ENCODE results near the gene MYH4.

The MYH4 gene

DNA sequence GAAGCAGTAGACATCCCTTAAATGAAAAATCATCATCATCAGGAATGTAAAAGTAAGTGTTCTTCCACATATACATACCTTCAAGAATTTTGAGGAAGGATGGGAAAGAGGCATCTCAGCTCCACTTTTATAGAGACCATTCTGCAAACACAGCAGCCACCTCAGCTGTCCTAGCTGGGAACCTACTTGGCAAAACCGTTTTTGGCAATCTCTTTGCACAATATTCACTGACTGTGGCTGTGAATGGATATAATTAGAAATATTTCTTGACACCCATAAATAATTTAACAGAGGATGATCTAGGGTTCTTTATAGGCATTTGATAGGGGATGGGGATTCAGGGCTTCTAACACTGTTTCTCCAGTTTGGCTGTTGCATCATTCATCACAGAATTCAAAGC lies at the start of gene MYH4:
TSS of gene MYH4 (minus strand) at position 101 of the 400 bp plus-strand sequence. CDS start 2,814 bp downstream, outside the sequence.
- DNase-seq = no peak

DNA sequence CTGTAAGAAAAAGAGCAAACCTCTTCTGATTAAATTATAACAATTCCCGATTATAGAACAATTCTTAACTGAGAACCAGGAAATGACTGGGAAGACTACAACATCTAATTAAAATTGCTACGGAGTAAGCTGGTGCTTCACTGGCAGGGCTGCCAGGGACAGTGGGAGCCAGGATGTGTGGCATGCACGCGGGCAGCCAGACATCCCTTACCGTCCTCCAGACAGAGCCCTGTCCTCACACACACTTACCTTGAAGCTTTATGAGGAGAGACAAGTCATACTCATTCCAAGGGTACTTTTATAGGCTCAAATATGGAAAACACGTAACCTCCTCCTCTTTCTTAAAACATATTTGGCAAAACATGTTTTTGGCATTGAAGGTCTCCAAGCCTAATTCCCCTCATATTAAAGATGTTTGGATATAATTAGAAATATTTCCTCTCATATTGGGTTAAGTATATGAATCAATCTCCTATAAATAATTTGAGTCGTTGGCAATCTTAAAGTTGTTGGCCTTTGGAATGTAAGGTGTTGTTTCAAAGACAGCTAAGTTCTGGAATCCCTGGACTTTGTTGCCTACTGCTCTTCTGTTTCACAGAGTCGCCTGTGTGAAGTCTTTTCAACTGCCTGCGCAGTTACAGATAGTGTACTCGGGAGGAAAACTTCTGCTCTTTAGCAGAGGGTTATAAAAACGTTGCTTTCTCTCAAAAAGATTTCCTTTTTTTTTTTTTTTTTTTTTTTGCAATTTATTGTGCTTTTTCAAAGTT lies 49.1 kb upstream of the MYH4 start, which contains the start of gene MYH1:
TSS of gene MYH1 (minus strand) at position 272 of the 767 bp plus-strand sequence. CDS start 1,900 bp downstream, outside the sequence.
- DNase-seq = no peak

DNA sequence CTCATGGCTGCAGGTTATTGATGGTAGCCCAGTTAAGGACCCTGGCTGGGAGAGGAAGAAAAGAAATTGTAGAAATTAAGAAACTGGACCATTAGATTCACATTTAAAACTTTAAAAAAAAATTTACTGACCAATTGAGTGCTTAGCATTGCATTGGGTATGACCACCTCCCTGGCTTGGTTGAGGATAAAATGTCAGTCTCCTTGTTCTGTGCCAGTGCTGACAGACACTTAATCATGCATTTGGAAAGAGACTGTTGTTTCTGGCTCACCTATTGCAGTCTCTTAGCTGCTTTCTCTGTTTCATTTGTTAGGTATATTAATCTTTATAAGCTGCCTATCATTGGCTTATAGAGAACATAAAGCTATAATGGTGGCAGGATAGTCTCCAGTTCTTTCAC lies 47.3 kb upstream of the MYH4 start:
- DNase-seq = no peak

DNA sequence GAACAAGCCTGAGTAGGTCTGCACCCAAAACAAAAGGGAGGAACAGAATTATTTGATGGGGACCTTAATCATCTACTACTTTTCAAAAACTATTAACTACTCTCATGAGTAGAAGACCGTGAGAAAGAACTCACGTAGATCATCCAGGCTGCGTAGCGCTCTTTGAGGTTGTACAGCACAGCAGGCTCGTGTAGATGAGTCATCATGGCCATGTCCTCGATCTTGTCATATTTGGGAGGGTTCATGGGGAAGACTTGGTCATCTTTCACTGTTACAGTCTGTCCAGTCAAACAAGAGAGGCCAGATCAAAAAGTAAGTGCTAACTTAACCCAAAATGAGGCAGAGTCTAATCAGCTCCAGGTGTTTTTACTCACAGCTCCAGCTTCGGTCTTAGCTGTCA lies 46.7 kb upstream of the MYH4 start:
- DNase-seq = no peak

GRCh38 chr17:10513299-10514067 lies 44.1 kb upstream of the MYH4 start:
- DNase-seq = no peak

DNA sequence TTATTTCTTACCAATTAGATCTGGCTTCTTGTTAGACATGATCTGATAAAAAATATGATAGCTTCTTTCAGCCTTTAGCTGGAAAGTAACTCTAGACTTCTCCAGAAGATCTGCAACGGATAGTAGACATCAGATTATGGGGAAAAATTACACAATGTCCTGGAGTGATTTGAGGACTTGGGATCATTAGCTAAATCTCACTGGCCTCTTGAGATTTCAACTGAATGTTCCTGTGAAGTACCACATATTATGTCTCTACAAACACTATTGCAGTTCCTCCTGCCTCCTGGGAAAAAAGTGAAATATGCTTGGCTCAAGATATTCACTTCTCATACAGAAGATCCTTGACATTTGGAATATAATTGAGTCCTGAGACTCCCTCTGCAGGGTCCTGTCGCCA lies 43.5 kb upstream of the MYH4 start:
- DNase-seq = no peak

DNA sequence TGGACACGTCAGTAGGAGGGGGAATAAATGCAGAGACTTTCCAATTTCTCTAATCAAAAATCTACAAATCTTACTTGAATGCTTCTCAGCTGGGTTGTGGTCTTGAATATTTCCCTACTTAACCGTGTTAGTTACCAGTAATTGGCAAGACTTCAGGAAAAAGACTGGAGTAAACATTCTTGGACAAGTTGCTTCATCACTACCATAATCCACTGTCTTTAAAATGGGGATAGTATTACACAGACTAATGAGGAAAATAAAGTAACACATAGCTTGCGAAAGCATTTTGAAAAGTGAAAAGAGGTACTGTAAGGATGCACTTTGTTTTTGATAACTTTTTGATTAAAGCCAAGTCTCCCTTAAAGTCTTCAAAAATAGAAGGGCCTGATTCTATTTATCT lies 30.6 kb upstream of the MYH4 start:
- no peak for DNase-seq

GRCh38 chr17:10492004-10492403 lies 22.6 kb upstream of the MYH4 start:
- no peak for DNase-seq

DNA sequence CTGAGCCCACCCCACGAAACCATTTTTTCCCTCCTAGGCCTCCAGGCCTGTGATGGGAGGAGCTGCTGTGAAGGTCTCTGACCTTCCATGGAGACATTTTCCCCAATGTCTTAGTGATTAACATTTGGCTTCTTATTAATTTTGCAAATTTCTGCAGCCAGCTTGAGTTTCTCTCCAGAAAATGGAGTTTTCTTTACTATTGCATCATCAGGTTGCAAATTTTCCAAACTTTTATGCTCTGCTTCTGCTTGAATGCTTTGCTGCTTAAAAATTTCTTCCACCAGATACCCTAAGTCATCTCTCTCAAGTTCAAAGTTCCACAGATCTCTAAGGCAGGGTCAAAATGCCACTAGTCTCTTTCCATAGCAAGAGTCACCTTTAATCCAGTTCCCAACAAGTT lies 12.9 kb upstream of the MYH4 start:
- DNase-seq = no peak

- no peak for DNase-seq
These were observed 8.3 kb upstream of the MYH4 start for GRCh38 chr17:10477701-10478100.

DNA sequence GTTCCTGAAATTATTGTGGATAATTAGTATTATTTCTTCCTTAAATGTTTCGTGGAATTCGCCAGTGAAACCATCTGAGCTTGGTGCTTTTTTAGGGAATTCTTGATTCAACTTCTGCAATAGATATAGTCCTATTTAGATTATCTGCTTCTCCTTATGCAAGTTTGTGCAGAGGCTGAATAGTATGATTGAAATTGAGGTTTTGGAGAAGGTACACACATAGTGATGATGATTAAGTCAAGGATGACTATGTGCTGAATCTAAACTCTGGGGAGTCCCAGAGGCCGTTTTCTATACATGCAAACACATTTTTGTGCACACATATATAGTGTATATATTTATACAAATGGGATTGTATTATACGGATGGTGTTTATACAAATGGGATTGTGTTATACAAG lies 5.2 kb upstream of the MYH4 start:
- no peak for DNase-seq

GRCh38 chr17:10471858-10472257 lies 2.5 kb upstream of the MYH4 start:
- DNase-seq = no peak

DNA sequence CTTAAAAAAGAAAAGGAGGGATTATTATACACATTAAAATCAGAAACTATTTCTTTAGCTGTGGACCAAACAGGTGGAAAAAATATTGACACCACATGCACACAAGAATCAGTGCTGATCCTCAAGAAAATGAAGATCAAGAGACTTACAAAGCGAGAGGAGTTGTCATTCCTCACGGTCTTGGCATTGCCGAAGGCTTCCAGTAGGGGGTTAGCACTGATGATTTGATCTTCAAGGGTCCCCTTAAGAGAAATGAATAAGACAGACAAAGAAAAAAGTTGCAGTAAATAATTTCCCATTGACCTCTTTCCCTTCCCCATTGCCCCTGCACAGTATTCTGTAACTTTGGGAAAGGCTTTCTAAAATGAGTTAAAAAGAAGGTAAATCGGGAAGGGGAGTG lies 6.0 kb downstream of the MYH4 start:
- no peak for DNase-seq

GRCh38 chr17:10460062-10460461 lies 9.3 kb downstream of the MYH4 start:
- DNase-seq = no peak

DNA sequence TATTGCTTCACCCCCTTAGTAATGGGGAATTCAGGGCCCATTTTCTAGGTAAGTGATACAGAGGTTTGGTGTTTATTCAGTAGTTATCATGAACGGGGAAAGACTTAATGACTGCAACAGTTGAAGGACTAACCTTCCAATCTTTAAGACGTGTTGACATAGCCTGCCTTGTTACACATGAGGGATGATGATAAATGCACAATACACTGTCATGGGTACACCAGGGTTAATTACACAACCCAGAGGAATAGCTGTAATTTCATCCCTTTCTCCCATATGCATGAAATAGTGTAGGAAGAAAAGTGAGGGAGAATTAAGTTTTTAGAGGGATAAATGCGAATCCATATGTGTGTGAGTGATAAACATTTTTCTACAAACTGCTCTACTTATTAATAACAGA lies 10.7 kb downstream of the MYH4 start:
- DNase-seq = no peak

- DNase-seq = no peak
These were observed 11.4 kb downstream of the MYH4 start for GRCh38 chr17:10457952-10458351.

DNA sequence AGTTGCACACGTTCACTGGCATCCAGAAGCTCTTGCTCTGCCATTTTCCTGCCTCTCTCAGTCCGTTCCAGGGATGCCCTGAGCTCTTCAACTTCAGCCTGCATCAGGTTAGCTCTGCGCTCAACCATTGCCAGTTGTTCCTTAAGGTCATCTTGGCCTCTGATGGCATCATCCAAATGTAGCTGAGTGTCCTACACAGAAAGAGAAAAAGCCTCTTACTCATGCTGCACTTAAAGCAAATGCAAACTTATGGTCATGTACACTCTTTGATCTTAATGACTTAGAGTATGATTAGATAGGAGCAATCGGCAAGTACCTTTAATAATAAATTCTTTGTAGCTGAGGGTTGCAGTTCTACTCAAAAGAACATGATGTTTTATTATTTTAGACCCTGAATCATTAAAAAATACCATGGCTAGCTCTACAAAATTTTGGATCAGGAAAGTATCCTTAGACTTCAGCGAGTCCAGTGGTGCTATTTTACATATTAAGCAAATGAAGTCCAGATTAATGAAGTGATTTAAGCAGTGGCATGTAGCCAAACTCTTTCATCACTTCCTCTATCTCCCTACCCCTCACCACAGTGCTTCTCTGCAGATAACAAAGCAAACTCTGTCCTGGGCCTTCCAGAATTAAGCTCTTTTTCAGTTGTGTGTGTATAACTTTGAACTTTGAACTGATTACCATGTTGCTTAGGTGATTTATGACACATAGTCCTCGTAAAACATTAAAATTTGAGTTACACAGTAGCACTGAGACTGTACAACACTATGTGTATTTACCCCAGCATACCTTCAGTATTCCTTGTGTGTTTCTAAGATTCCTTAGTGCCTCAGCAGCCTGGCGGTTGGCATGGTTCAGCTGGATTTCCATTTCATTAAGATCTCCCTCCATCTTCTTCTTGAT lies 22.1 kb downstream of the MYH4 start:
- no peak for DNase-seq

DNA sequence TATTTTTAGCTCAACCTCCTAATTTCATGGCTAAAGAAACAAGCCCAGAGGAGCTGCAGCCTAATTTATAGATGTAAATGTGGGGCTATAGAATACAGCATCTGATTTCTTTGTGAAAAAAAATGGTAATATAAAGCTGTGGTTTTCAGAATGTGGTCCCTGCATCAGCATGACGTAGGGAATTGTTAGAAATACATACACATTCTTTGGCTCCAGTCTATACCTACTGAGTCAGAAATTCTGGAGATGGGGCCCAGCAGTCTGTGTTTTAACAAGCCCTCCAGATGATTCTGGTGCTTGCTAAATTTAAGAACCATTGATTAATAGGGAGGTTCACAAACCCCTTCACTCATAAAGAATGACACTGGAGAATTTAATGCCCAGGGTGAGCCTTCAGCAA lies 29.5 kb downstream of the MYH4 start:
- DNase-seq = no peak

- DNase-seq = no peak
These were observed 34.3 kb downstream of the MYH4 start for GRCh38 chr17:10435096-10435495.

GRCh38 chr17:10429421-10430045 lies 39.8 kb downstream of the MYH4 start:
- no peak for DNase-seq

- no peak for DNase-seq
These were observed 40.6 kb downstream of the MYH4 start for GRCh38 chr17:10428781-10429180.

- DNase-seq = no peak
These were observed 47.3 kb downstream of the MYH4 start, which contains the start of gene MYH8 for GRCh38 chr17:10421900-10422542. Gene MYH8 (minus strand): TSS chr17:10421950. CDS start chr17:10420227, 1,723 bp downstream.

Data from KG1 (cell line).